Esophagus squamous epithelium (tissue), 5 donors: ENCODE results near the gene ACOT13. TPM values are rescaled to one million over a fixed set of nuclear protein-coding genes. Genes with fewer than 3 reads are reported as not detected.
A peak's percentile ranks its signal among the peaks of the same experiment; 100 is the strongest.

Experiments used
- DNase-seq: peaks from one replicate; lab custom pipeline; 2025; lab: John Stamatoyannopoulos, UW
- H3K27ac ChIP-seq, 4 donors: fragments of 200-600 bp; sonication (generic); one replicate each; pipeline ENCODE4 v1.5.1; 2016 to 2019; ENCODE audit warnings: mild to moderate bottlenecking in 1 of 4
- H3K27me3 ChIP-seq, 4 donors: fragments of 200-600 bp; sonication (generic); 1 replicate in 3 of 4; 2 replicates in 1 of 4; pipeline versions ENCODE4 v1.5.1 to v1.6.0; 2017 to 2021; ENCODE audit warnings: antibody characterized with exemption in 1 of 4
- H3K36me3 ChIP-seq, 3 donors: fragments of 200-600 bp; sonication (generic); one replicate each; pipeline ENCODE4 v1.5.1; 2016 to 2019
- H3K4me1 ChIP-seq, 3 donors: fragments of 200-600 bp; sonication (generic); one replicate each; pipeline ENCODE4 v1.5.1; 2017 to 2019
- H3K4me3 ChIP-seq, 4 donors: fragments of 200-600 bp; sonication (generic); 1 replicate in 3 of 4; 2 replicates in 1 of 4; pipeline ENCODE4 v1.5.1; 2016 to 2019; ENCODE audit warnings: mild to moderate bottlenecking in 2 of 4, moderate library complexity in 1 of 4
- H3K9me3 ChIP-seq, 3 donors: fragments of 200-600 bp; sonication (generic); one replicate each; pipeline ENCODE4 v1.5.1; 2016 to 2019
- POLR2A ChIP-seq, 4 donors: fragments of 450-650 bp; IDR thresholded peaks; one replicate each; pipeline ENCODE4 v1.6.1; 2017; ENCODE audit warnings: antibody characterized with exemption in 4 of 4, mild to moderate bottlenecking in 4 of 4, moderate library complexity in 3 of 4
- WGBS, 2 donors: methylation state at CpG; one replicate each; pipeline ENCODE4 v1.1.5; 2018; 5-methylcytosine and 5-hydroxymethylcytosine counted together
- intact Hi-C: fragments of 100-400 bp; cut with DNase I; formaldehyde crosslinking; loops from one replicate; pipeline ENCODE4 v1.15.0; 2022
- total RNA-seq, 4 donors: library from RNA; depleted of rRNA; stranded (reverse); fragments of >200 nt; gene quantifications; one replicate each; pipeline ENCODE4 v1.1.0, GENCODE V29; 2016
- TF ChIP-seq, protein P1 (sequence below), 6 experiments: fragments of 450-650 bp in 4 of 6; fragments of 200-600 bp in 2 of 6; sonication (generic) in 2 of 6; IDR thresholded peaks; one replicate each; pipeline ENCODE4 v1.5.1; 2016 to 2019; ENCODE audit warnings: antibody characterized with exemption in 6 of 6, mild to moderate bottlenecking in 4 of 6, moderate library complexity in 4 of 6
- donor health status: DM: yes; HTN: yes; CAD: no.

ACOT13 gene
- total RNA-seq, 4 donors from 2014 or later, result 2.5 to 6.1 (median 3.6) TPM

DNA sequence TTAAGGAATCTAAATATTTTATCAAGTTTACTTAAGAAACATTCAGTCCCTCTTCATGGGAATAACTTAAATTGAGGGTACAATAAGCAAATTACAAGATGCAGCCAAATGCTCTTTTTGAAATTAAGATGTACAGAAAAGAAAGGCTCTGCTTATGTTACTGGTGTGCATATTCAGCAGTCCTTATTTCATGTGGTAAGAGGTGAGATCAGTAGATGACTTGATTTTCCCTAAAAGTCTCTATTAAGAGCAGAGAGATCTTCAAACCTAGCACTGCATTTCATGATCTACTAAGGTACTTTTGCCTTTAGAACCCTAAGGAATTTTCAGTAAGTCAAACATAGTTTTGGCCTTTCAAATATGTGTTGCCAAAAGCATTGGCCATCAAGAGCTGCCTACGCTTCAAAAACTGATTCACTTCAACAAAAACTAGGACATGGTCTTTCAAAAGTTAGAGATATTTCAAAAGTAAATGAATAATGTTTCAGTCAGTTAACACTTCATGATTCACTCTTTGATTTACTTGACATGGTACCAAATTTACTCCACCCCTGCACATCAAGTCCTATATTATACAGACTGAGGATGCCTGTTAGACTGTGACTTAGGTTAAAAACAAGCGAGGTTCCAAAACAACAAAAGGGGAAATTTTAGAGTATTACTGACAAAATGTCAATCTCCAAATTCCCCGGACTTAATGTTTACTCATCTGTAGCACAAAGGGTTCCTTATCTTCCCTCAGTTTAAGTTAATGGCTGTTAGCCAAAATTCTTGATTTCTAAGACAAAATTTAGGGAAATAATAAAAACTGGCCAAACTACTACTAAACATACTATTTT is 32.9 kb downstream of the ACOT13 start:
- intact Hi-C loops, result loop anchor here (5.0 kb wide), 1 partner anchor 117 kb away; no protein-coding TSS in a partner anchor
- DNase-seq, result no peak
- H3K27ac ChIP-seq, result peak overlapping the region in 1 of 4 donors; percentile 34

DNA sequence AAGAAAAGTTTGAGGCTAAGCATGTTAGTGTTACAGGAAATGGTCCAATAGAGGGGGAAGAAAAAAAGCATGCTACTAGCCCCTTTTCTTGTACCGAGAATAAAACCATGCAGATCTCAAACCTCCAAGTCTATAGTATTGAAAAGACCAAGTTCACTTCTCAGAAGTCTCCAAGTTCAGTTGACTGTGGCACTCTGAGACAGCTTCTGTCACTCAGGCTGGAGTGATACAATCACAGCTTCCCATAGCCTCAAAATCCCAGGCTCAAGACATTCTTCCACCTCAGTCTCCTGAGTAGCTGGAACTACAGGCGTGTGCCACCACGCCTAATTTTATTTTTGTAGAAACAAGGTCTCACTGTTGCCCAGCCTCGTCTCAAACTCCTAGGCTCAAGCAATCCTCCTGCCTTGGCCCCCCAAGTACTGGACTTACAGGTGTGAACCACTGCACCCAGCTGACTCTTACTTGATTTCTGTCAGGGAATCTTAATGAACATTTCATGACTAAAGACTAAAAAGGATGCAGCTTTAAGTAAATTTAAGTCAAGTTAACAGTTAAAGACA is 35.9 kb downstream of the ACOT13 start:
- H3K27ac ChIP-seq, result no peak overlapping the region
- WGBS, 2 donors, result 69 to 72% methylated on average over 4 of the region's 4 CpGs

More for the DNA sequence above, 32.9 kb downstream of the ACOT13 start:
- Histone ChIP-seq H3K4me3 (no peak overlapping the region), H3K36me3 (peaks cover 0 to 38% (median 19%) of the 10 kb centered on the region in 3 donors), H3K27me3 (no peaks in the 10 kb centered on the region), H3K9me3 (no peaks in the 10 kb centered on the region), H3K4me1 (peaks cover 0 to 5% (median 0%) of the 10 kb centered on the region in 3 donors)
- WGBS, 2 donors, result 50 to 56% methylated on average over 3 of the region's 3 CpGs
- no peak for TF ChIP-seq POLR2A (IDR thresholded peaks at IDR 0.05)
- TF ChIP-seq, protein P1, sequence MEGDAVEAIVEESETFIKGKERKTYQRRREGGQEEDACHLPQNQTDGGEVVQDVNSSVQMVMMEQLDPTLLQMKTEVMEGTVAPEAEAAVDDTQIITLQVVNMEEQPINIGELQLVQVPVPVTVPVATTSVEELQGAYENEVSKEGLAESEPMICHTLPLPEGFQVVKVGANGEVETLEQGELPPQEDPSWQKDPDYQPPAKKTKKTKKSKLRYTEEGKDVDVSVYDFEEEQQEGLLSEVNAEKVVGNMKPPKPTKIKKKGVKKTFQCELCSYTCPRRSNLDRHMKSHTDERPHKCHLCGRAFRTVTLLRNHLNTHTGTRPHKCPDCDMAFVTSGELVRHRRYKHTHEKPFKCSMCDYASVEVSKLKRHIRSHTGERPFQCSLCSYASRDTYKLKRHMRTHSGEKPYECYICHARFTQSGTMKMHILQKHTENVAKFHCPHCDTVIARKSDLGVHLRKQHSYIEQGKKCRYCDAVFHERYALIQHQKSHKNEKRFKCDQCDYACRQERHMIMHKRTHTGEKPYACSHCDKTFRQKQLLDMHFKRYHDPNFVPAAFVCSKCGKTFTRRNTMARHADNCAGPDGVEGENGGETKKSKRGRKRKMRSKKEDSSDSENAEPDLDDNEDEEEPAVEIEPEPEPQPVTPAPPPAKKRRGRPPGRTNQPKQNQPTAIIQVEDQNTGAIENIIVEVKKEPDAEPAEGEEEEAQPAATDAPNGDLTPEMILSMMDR (IDR thresholded peaks at IDR 0.05), result no peak

DNA sequence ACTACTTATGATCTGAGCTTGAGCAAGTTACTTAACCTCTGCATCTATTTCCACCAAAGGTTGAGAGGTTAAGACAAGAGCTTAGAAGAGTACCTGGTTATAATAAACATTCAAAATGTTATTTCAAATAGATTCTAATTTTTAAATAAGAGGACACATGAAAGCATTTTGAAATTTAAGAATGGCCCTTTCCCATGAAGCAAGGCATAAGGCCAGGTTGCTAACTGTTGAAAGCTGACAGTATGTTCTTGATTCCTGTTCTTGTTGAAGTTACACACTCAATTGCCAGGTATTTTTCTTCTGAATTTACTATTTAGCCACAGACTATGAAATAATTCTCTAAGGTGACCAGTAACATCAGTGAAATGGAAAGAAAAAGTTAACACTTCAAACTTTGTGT is 37.6 kb downstream of the ACOT13 start:
- DNase-seq, result no peak
- H3K27ac ChIP-seq, result no peak overlapping the region
- no peaks in the 10 kb centered on the region for H3K27me3 ChIP-seq
- no peaks in the 10 kb centered on the region for H3K9me3 ChIP-seq
- no peaks in the 10 kb centered on the region for H3K4me1 ChIP-seq
- intact Hi-C loops, result no loop called here
- TF ChIP-seq POLR2A (IDR thresholded peaks at IDR 0.05), result no peak
- TF ChIP-seq, protein P1 (IDR thresholded peaks at IDR 0.05), result no peak
- peaks cover 4 to 85% (median 53%) of the 10 kb centered on the region in 3 donors for H3K36me3 ChIP-seq
- H3K4me3 ChIP-seq, result no peak overlapping the region

More for the DNA sequence above, 35.9 kb downstream of the ACOT13 start:
- TF ChIP-seq, protein P1 (IDR thresholded peaks at IDR 0.05), result no peak
- no peak for TF ChIP-seq POLR2A (IDR thresholded peaks at IDR 0.05)
- no peaks in the 10 kb centered on the region for H3K27me3 ChIP-seq
- H3K4me3 ChIP-seq, result no peak overlapping the region
- DNase-seq, result no peak
- peaks cover 0 to 68% (median 45%) of the 10 kb centered on the region in 3 donors for H3K36me3 ChIP-seq
- no peaks in the 10 kb centered on the region for H3K9me3 ChIP-seq
- H3K4me1 ChIP-seq, result no peaks in the 10 kb centered on the region
- intact Hi-C loops, result no loop called here

DNA sequence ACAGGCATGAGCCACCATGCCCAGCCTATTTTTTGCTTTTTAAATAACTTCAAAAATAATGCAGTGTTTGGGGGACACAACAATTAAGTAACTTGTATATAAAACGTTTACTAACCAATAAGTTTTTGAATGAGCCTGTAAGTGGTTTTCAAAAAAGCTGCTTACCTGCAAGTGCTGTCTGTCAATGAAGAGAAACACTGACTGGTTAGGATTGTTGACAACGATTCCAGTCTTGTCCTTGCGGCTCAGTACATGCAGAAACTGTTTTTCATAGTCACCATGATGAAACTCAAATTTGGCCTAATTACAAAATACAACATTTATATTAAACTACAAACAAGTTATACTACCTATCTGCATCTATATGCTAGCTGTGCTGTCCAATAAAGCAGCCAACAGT is 41.7 kb downstream of the ACOT13 start:
- Histone ChIP-seq H3K27me3 (no peaks in the 10 kb centered on the region), H3K36me3 (peaks cover 17 to 100% (median 76%) of the 10 kb centered on the region in 3 donors), H3K4me1 (peaks cover 0 to 36% (median 17%) of the 10 kb centered on the region in 3 donors), H3K4me3 (no peak overlapping the region), H3K9me3 (no peaks in the 10 kb centered on the region), H3K27ac (no peak overlapping the region)
- DNase-seq, result no peak
- no peak for TF ChIP-seq POLR2A (IDR thresholded peaks at IDR 0.05)
- TF ChIP-seq, protein P1 (IDR thresholded peaks at IDR 0.05), result no peak
- WGBS, 2 donors, result 55 to 66% methylated on average over 3 of the region's 3 CpGs
- intact Hi-C loops, result no loop called here
